Stimulated activated CD8-positive, alpha-beta memory T cell treated with anti-CD3 and anti-CD28 coated beads, Interleukin-7, amount 100 ng/mL, for 48 hours (primary cell): ENCODE results near the gene PLP2.
A peak's percentile ranks its signal among the peaks of the same experiment; 100 is the strongest.

ENCODE experiments used
- DNase-seq, 2 donors: peaks; one replicate each; pipeline ENCODE4 v3.0.0-alpha.2; 2020; ENCODE audit warnings: low read depth in 1 of 2; ENCODE audit errors: extremely low read depth in 1 of 2

The PLP2 gene

GRCh38 chrX:49186125-49187027 lies 14.7 kb downstream of the PLP2 start, which contains the start of gene PRICKLE3:
TSS of gene PRICKLE3 (minus strand) at chrX:49186373. CDS start at chrX:49186297, 76 bp downstream.
- peak in 1 of 2 donors; percentile 66 for DNase-seq

GRCh38 chrX:49187028-49187394 lies 15.3 kb downstream of the PLP2 start:
- DNase-seq, result no peak

GRCh38 chrX:49187526-49187925 lies 15.8 kb downstream of the PLP2 start:
- DNase-seq, result no peak

GRCh38 chrX:49188468-49189076 lies 16.9 kb downstream of the PLP2 start:
- DNase-seq, result no peak

GRCh38 chrX:49189606-49190005 lies 17.9 kb downstream of the PLP2 start:
- DNase-seq, result no peak

- peak in 1 of 2 donors; percentile 80 for DNase-seq
Measured at GRCh38 chrX:49190821-49191573, 19.3 kb downstream of the PLP2 start.

- no peak for DNase-seq
Measured at GRCh38 chrX:49191574-49192011, 19.9 kb downstream of the PLP2 start.

- no peak for DNase-seq
Measured at GRCh38 chrX:49192722-49193328, 21.1 kb downstream of the PLP2 start.

- no peak for DNase-seq
Measured at GRCh38 chrX:49193542-49193964, 21.9 kb downstream of the PLP2 start.

- no peak for DNase-seq
Measured at GRCh38 chrX:49197543-49198087, 25.9 kb downstream of the PLP2 start.

- no peak for DNase-seq
Measured at GRCh38 chrX:49198540-49199314, 27.0 kb downstream of the PLP2 start.

GRCh38 chrX:49199315-49199595 lies 27.6 kb downstream of the PLP2 start:
- no peak for DNase-seq

GRCh38 chrX:49199906-49200771 lies 28.4 kb downstream of the PLP2 start, which contains the start of gene SYP:
TSS of gene SYP (minus strand) at chrX:49200193. CDS start at chrX:49200186, 7 bp downstream.
- DNase-seq, result peak; percentile 74 to 80

GRCh38 chrX:49202022-49202421 lies 30.3 kb downstream of the PLP2 start:
- no peak for DNase-seq

GRCh38 chrX:49203536-49203935 lies 31.8 kb downstream of the PLP2 start:
- no peak for DNase-seq

GRCh38 chrX:49204017-49204416 lies 32.3 kb downstream of the PLP2 start:
- no peak for DNase-seq

- no peak for DNase-seq
Measured at GRCh38 chrX:49204709-49205108, 33.0 kb downstream of the PLP2 start.

- no peak for DNase-seq
Measured at GRCh38 chrX:49205443-49205842, 33.7 kb downstream of the PLP2 start.

GRCh38 chrX:49206543-49206942 lies 34.8 kb downstream of the PLP2 start:
- DNase-seq, result no peak
